MM.1S (cell line): ENCODE data around the gene SLITRK4.

Experiments used
- DNase-seq: peaks from one replicate; pipeline ENCODE4 v3.0.0-alpha.2; 2015
- H2AFZ ChIP-seq: fragments of 300-600 bp; sonication (generic); 2 replicates; pipeline ENCODE4 v1.6.0; 2016; ENCODE audit warnings: antibody characterized with exemption, low read length
- H3F3A ChIP-seq: fragments of 300-600 bp; sonication (generic); 2 replicates; pipeline ENCODE4 v1.6.1; 2016; ENCODE audit warnings: mild to moderate bottlenecking, antibody characterized with exemption, low read length, moderate library complexity, mixed read lengths; ENCODE audit not compliant: insufficient read depth
- H3K27ac ChIP-seq: fragments of 300-600 bp; sonication (generic); 2 replicates; pipeline ENCODE4 v1.5.1; 2016; ENCODE audit warnings: mild to moderate bottlenecking, low read length
- H3K27me3 ChIP-seq: fragments of 300-600 bp; sonication (generic); replicated peaks from 2 replicates; pipeline ENCODE4 v1.6.0; 2016; ENCODE audit warnings: low read length; ENCODE audit not compliant: insufficient read depth
- H3K36me3 ChIP-seq: fragments of 300-600 bp; sonication (generic); replicated peaks from 2 replicates; pipeline ENCODE4 v1.6.1; 2016; ENCODE audit warnings: mild to moderate bottlenecking, low read length, mixed read lengths; ENCODE audit not compliant: insufficient read depth
- H3K4me1 ChIP-seq: fragments of 300-600 bp; sonication (generic); 2 replicates; pipeline ENCODE4 v1.6.1; 2016; ENCODE audit warnings: low read length, mixed read lengths
- H3K4me2 ChIP-seq: fragments of 300-600 bp; sonication (generic); 2 replicates; pipeline ENCODE4 v1.6.0; 2016; ENCODE audit warnings: low read depth, low read length
- H3K4me3 ChIP-seq: fragments of 300-600 bp; sonication (generic); 2 replicates; pipeline ENCODE4 v1.5.1; 2016; ENCODE audit warnings: low read length, mixed read lengths
- H3K79me2 ChIP-seq: fragments of 300-600 bp; sonication (generic); 2 replicates; pipeline ENCODE4 v1.6.1; 2016; ENCODE audit warnings: mixed run types, low read length, mixed read lengths
- H3K9ac ChIP-seq: fragments of 300-600 bp; sonication (generic); 2 replicates; pipeline ENCODE4 v1.6.1; 2016; ENCODE audit warnings: low read length, mixed read lengths
- H3K9me2 ChIP-seq: fragments of 300-600 bp; sonication (generic); replicated peaks from 2 replicates; pipeline ENCODE4 v1.6.1; 2016; ENCODE audit warnings: mild to moderate bottlenecking, low read length, mixed read lengths; ENCODE audit not compliant: insufficient read depth
- H3K9me3 ChIP-seq: fragments of 300-600 bp; sonication (generic); replicated peaks from 2 replicates; pipeline ENCODE4 v1.6.1; 2016; ENCODE audit warnings: mild to moderate bottlenecking, low read length, mixed read lengths; ENCODE audit not compliant: insufficient read depth
- H4K20me1 ChIP-seq: fragments of 300-600 bp; sonication (generic); 2 replicates; pipeline ENCODE4 v1.6.1; 2016; ENCODE audit warnings: mild to moderate bottlenecking, low read length, moderate library complexity, mixed read lengths; ENCODE audit not compliant: insufficient read depth
- EZH2 ChIP-seq: fragments of 300-600 bp; sonication (generic); optimal IDR thresholded peaks from 2 replicates; pipeline ENCODE3; 2017; ENCODE audit warnings: low read depth, mild to moderate bottlenecking, antibody characterized with exemption, low read length, mixed read lengths
- EZH2phosphoT487 ChIP-seq: fragments of 300-600 bp; sonication (generic); IDR thresholded peaks from 2 replicates; pipeline ENCODE4 v1.6.1; 2018; ENCODE audit warnings: antibody characterized with exemption, low read length
- TF ChIP-seq, protein P1 (sequence below): fragments of 300-600 bp; sonication (generic); IDR thresholded peaks from 2 replicates; pipeline ENCODE4 v1.5.1; 2016; ENCODE audit warnings: antibody characterized with exemption, low read length, mixed read lengths

The SLITRK4 gene

GRCh38 chrX:143636831-143637230 lies 930 bp upstream of the SLITRK4 start:
- no peaks in the 10 kb centered on the region for H3K79me2 ChIP-seq
- H3K4me1 ChIP-seq = peaks cover 5% of the 10 kb centered on the region; the same call in 1 of the 2 replicates
- no peaks in the 10 kb centered on the region for H3F3A ChIP-seq
- no peak overlapping the region for H3K9ac ChIP-seq
- H3K36me3 ChIP-seq = no peaks in the 10 kb centered on the region
- no peaks in the 10 kb centered on the region for H4K20me1 ChIP-seq
- no peak overlapping the region for H3K4me2 ChIP-seq
- no peak overlapping the region for H3K4me3 ChIP-seq
- no peak for DNase-seq
- no peak for TF ChIP-seq EZH2phosphoT487
- TF ChIP-seq, protein P1, sequence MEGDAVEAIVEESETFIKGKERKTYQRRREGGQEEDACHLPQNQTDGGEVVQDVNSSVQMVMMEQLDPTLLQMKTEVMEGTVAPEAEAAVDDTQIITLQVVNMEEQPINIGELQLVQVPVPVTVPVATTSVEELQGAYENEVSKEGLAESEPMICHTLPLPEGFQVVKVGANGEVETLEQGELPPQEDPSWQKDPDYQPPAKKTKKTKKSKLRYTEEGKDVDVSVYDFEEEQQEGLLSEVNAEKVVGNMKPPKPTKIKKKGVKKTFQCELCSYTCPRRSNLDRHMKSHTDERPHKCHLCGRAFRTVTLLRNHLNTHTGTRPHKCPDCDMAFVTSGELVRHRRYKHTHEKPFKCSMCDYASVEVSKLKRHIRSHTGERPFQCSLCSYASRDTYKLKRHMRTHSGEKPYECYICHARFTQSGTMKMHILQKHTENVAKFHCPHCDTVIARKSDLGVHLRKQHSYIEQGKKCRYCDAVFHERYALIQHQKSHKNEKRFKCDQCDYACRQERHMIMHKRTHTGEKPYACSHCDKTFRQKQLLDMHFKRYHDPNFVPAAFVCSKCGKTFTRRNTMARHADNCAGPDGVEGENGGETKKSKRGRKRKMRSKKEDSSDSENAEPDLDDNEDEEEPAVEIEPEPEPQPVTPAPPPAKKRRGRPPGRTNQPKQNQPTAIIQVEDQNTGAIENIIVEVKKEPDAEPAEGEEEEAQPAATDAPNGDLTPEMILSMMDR = no peak
- no peak for TF ChIP-seq EZH2
- no peak overlapping the region for H3K27ac ChIP-seq
- H3K27me3 ChIP-seq = no peaks in the 10 kb centered on the region
- H3K9me2 ChIP-seq = no peaks in the 10 kb centered on the region
- no peak overlapping the region for H2AFZ ChIP-seq
- H3K9me3 ChIP-seq = no peaks in the 10 kb centered on the region

GRCh38 chrX:143634663-143635455 lies 1.0 kb downstream of the SLITRK4 start:
- H3K79me2 ChIP-seq = no peaks in the 10 kb centered on the region
- H3K27me3 ChIP-seq = no peaks in the 10 kb centered on the region
- H4K20me1 ChIP-seq = no peaks in the 10 kb centered on the region
- no peaks in the 10 kb centered on the region for H3F3A ChIP-seq
- no peaks in the 10 kb centered on the region for H3K9me3 ChIP-seq
- H3K9ac ChIP-seq = no peak overlapping the region
- no peak overlapping the region for H3K4me3 ChIP-seq
- no peak overlapping the region for H2AFZ ChIP-seq
- no peaks in the 10 kb centered on the region for H3K9me2 ChIP-seq
- no peak overlapping the region for H3K27ac ChIP-seq
- no peaks in the 10 kb centered on the region for H3K36me3 ChIP-seq
- H3K4me2 ChIP-seq = no peak overlapping the region
- DNase-seq = no peak
- peaks cover 5% of the 10 kb centered on the region; the same call in 1 of the 2 replicates for H3K4me1 ChIP-seq
- TF ChIP-seq, protein P1 = no peak
- TF ChIP-seq EZH2phosphoT487 (no peak), EZH2 (no peak)

GRCh38 chrX:143634309-143634662 lies 1.6 kb downstream of the SLITRK4 start:
- no peak overlapping the region for H3K4me2 ChIP-seq
- no peaks in the 10 kb centered on the region for H3F3A ChIP-seq
- H4K20me1 ChIP-seq = no peaks in the 10 kb centered on the region
- H3K9me3 ChIP-seq = no peaks in the 10 kb centered on the region
- H2AFZ ChIP-seq = no peak overlapping the region
- H3K4me1 ChIP-seq = peaks cover 5% of the 10 kb centered on the region; the same call in 1 of the 2 replicates
- no peak for DNase-seq
- no peak overlapping the region for H3K4me3 ChIP-seq
- no peaks in the 10 kb centered on the region for H3K36me3 ChIP-seq
- no peaks in the 10 kb centered on the region for H3K79me2 ChIP-seq
- no peaks in the 10 kb centered on the region for H3K27me3 ChIP-seq
- H3K9me2 ChIP-seq = no peaks in the 10 kb centered on the region
- H3K27ac ChIP-seq = no peak overlapping the region
- no peak overlapping the region for H3K9ac ChIP-seq
- TF ChIP-seq EZH2phosphoT487 = no peak
